Esophagus muscularis mucosa (tissue), 3 donors: ENCODE measurements around the gene SIM1.

Experiments used
- POLR2AphosphoS5 ChIP-seq, 2 donors: sonication (generic); formaldehyde crosslinking; IDR thresholded peaks; one replicate each; pipeline ENCODE4 v1.6.1; 2017; ENCODE audit warnings: antibody characterized with exemption in 2 of 2
- TF ChIP-seq, protein P1 (sequence below), 3 experiments: fragments of 200-600 bp in 2 of 3; fragments of 450-650 bp in 1 of 3; sonication (generic) in 2 of 3; IDR thresholded peaks; one replicate each; pipeline ENCODE4 v1.5.1; 2017 to 2019; ENCODE audit warnings: antibody characterized with exemption in 3 of 3, mild to moderate bottlenecking in 2 of 3, moderate library complexity in 1 of 3

GRCh38 chr6:100454551-100455229 lies 10.0 kb downstream of the SIM1 start:
- TF ChIP-seq, protein P1, sequence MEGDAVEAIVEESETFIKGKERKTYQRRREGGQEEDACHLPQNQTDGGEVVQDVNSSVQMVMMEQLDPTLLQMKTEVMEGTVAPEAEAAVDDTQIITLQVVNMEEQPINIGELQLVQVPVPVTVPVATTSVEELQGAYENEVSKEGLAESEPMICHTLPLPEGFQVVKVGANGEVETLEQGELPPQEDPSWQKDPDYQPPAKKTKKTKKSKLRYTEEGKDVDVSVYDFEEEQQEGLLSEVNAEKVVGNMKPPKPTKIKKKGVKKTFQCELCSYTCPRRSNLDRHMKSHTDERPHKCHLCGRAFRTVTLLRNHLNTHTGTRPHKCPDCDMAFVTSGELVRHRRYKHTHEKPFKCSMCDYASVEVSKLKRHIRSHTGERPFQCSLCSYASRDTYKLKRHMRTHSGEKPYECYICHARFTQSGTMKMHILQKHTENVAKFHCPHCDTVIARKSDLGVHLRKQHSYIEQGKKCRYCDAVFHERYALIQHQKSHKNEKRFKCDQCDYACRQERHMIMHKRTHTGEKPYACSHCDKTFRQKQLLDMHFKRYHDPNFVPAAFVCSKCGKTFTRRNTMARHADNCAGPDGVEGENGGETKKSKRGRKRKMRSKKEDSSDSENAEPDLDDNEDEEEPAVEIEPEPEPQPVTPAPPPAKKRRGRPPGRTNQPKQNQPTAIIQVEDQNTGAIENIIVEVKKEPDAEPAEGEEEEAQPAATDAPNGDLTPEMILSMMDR (IDR thresholded peaks at IDR 0.05), result no peak
- no peak for TF ChIP-seq POLR2AphosphoS5 (IDR thresholded peaks at IDR 0.05)
